ENCODE measurements around the gene LUC7L. TPM values are rescaled to one million over a fixed set of nuclear protein-coding genes. Genes with fewer than 3 reads are reported as not detected.
A peak's percentile ranks its signal among the peaks of the same experiment; 100 is the strongest.

Gene LUC7L
- total RNA-seq, 1 donor from 2014 or later = 203 TPM

- Mint-ChIP-seq H3K36me3 (peaks cover 11% of the 10 kb centered on the region), H3K27ac (no peak overlapping the region), H3K9me3 (no peaks in the 10 kb centered on the region), H3K4me3 (no peak overlapping the region), H3K27me3 (ENCODE audit: low read depth) (peaks cover 30% of the 10 kb centered on the region), H3K4me1 (peaks cover 2% of the 10 kb centered on the region)
- peak; percentile 71 to 93 for DNase-seq (ENCODE audit: low spot score in 2 of 2, unreplicated experiment in 2 of 2)
- peak; percentile 100 for TF ChIP-seq CTCF (IDR thresholded peaks at IDR 0.05; ENCODE audit: unreplicated experiment)
Observed at GRCh38 chr16:181565-182021, 47.7 kb downstream of the LUC7L start.

- peak in 1 of 2 experiments; percentile 61 for DNase-seq (ENCODE audit: low spot score in 2 of 2, unreplicated experiment in 2 of 2)
- Mint-ChIP-seq H3K36me3 (peaks cover 11% of the 10 kb centered on the region), H3K27ac (no peak overlapping the region), H3K9me3 (no peaks in the 10 kb centered on the region), H3K4me1 (peaks cover 2% of the 10 kb centered on the region), H3K27me3 (ENCODE audit: low read depth) (peaks cover 31% of the 10 kb centered on the region), H3K4me3 (peak overlapping the region; percentile 46)
- no peak for TF ChIP-seq CTCF (IDR thresholded peaks at IDR 0.05; ENCODE audit: unreplicated experiment)
Observed at GRCh38 chr16:180681-181564, 48.3 kb downstream of the LUC7L start.

GRCh38 chr16:180101-180675, 49.1 kb downstream of the LUC7L start, which contains the start of gene HBQ1:
Gene HBQ1 (plus strand): TSS chr16:180459. CDS start chr16:180487, 28 bp downstream.
- peak within 1 kb of the TSS; percentile 46 for H3K4me3 Mint-ChIP-seq
- peaks cover 5% of the 10 kb centered on the region for H3K36me3 Mint-ChIP-seq

GRCh38 chr16:179211-180092, 49.8 kb downstream of the LUC7L start:
- no peaks in the 10 kb centered on the region for H3K9me3 Mint-ChIP-seq
- H3K4me3 Mint-ChIP-seq = no peak overlapping the region
- H3K27me3 Mint-ChIP-seq (ENCODE audit: low read depth) = peaks cover 46% of the 10 kb centered on the region
- H3K4me1 Mint-ChIP-seq = peaks cover 2% of the 10 kb centered on the region
- DNase-seq (ENCODE audit: low spot score in 2 of 2, unreplicated experiment in 2 of 2) = no peak
- no peak overlapping the region for H3K27ac Mint-ChIP-seq
- H3K36me3 Mint-ChIP-seq = peaks cover 2% of the 10 kb centered on the region
- no peak for TF ChIP-seq CTCF (IDR thresholded peaks at IDR 0.05; ENCODE audit: unreplicated experiment)

More at GRCh38 chr16:180101-180675, 49.1 kb downstream of the LUC7L start, which contains the start of gene HBQ1:
- Mint-ChIP-seq H3K9me3 (no peaks in the 10 kb centered on the region), H3K27ac (no peak within 1 kb of the TSS), H3K4me1 (peaks cover 2% of the 10 kb centered on the region), H3K27me3 (ENCODE audit: low read depth) (peaks cover 39% of the 10 kb centered on the region)
- TF ChIP-seq CTCF (IDR thresholded peaks at IDR 0.05; ENCODE audit: unreplicated experiment) = peak; percentile 44
- DNase-seq (ENCODE audit: low spot score in 2 of 2, unreplicated experiment in 2 of 2) = peak; percentile 61 to 79

- H3K4me1 Mint-ChIP-seq = peaks cover 2% of the 10 kb centered on the region
- H3K9me3 Mint-ChIP-seq = no peaks in the 10 kb centered on the region
- no peak for TF ChIP-seq CTCF (IDR thresholded peaks at IDR 0.05; ENCODE audit: unreplicated experiment)
- DNase-seq (ENCODE audit: low spot score in 2 of 2, unreplicated experiment in 2 of 2) = no peak
- H3K4me3 Mint-ChIP-seq = no peak overlapping the region
- peaks cover 53% of the 10 kb centered on the region for H3K27me3 Mint-ChIP-seq (ENCODE audit: low read depth)
- peaks cover 2% of the 10 kb centered on the region for H3K36me3 Mint-ChIP-seq
- no peak overlapping the region for H3K27ac Mint-ChIP-seq
Observed at GRCh38 chr16:178668-179015, 50.6 kb downstream of the LUC7L start.

Measured in mesothelial cell of epicardium (in vitro differentiated cells).